ENCODE data around the gene TMEM59L.
"Not testable (repeated sequence)": the region's sequence is repeated elsewhere in the genome, so short reads cannot be mapped to it uniquely, and the experiment has no call there.

Gene TMEM59L

DNA sequence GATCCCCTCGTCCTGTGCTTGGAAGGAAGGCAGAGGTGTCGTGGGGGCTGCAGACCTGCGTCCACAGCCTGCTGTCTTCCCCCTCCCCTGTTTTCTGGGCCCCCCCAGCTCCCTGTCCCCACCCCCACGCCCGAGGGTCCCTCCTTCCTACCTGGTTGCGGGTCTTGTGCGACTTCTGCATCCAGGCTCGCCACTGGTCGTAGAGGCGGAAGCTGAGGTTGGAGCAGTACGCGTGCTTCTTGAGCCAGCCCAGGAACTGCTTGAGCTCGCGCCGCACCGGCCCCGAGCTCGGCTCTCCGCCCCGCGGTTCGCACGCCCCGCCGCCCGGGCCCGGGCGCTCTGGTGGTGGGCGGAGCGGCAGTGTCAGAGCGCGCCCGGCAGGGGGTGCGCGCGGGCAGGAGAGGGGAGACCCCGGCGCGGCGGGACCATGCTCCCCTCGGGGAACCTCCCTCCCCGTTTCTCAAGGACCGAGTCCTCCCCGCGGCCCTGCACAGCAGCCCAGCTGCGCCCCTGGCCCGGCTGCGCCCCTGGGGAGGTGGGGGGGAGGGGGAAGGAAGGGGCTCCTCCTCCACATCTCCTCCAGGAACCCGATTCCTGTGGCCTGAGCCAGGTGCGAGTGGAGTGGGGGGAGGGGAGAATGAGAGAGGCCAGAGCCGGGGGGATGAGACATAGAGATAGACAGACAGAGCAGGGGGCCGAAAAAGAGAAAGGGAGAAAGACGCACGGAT is 18.4 kb upstream of the TMEM59L start:
- DNase-seq (ENCODE audit: low read depth in 1 of 2, low spot score in 1 of 2): peak; percentile 39 to 67

DNA sequence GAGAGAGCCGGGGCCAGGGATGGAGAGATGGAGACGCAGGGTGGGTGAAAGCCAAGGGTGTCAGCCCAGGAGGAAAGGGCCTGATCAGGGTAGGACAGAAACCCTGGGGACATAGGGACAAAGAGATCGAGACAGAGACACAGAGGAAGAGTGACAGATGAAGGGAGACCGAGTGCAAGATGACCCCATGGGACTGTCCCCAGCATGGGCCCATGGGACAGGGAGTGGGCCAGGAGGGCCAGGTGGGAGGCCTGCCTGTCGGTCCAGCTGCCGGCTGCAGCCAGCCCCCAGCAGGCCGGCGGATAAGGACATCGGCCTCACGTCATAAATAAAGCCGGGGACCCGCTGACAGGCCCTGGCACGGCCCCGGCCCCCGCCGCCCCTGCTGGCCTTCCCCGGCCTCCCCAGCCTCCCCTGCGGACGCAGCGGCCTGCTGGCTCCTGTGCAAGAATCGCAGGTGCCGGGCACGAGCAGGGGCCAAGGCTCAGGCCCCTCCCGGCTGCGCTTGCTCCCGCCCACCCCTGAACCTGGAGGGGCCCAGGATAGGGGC is 17.8 kb upstream of the TMEM59L start:
- DNase-seq (ENCODE audit: low read depth in 1 of 2, low spot score in 1 of 2): no peak

DNA sequence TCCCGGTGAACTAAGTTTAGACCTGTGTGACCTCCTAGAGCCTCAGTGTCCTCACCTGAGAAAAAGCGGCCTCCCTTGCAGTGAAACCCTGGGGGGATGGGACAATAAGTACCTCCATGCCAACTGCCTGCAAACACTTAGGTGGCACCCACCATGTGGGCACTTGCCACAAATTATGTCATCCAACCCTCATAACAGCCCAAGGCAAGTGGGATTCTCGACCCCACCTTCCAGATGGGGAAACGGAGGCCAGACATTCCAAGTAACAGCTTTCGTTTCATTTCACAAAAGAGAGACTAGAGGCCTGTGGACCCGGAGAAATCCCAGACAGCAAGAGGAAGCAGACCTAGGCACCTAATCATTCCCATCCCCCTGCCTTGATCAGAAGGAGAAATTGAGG is 17.2 kb upstream of the TMEM59L start:
- DNase-seq (ENCODE audit: low read depth in 1 of 2, low spot score in 1 of 2): no peak

DNA sequence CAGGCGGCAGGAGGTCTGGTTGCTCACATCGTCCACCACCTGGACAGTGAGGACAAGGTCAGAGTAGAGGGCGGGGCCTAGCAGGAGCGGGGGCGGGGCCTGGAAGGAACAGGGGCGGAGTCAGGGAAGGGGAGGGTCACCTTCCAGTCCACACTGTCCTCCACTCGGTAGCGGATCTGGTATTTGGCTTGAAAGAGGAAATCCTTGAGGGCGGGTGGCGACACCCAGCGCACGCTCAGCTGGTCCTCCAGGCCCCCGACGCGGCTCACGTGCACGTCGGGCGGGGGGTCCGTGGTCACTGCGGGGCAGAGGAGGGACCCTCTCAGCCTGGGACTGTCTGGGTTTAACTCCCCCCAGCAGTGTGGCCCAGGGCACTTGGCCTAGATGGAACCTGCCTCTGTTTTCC is 15.9 kb upstream of the TMEM59L start:
- DNase-seq (ENCODE audit: low read depth in 1 of 2, low spot score in 1 of 2): no peak

DNA sequence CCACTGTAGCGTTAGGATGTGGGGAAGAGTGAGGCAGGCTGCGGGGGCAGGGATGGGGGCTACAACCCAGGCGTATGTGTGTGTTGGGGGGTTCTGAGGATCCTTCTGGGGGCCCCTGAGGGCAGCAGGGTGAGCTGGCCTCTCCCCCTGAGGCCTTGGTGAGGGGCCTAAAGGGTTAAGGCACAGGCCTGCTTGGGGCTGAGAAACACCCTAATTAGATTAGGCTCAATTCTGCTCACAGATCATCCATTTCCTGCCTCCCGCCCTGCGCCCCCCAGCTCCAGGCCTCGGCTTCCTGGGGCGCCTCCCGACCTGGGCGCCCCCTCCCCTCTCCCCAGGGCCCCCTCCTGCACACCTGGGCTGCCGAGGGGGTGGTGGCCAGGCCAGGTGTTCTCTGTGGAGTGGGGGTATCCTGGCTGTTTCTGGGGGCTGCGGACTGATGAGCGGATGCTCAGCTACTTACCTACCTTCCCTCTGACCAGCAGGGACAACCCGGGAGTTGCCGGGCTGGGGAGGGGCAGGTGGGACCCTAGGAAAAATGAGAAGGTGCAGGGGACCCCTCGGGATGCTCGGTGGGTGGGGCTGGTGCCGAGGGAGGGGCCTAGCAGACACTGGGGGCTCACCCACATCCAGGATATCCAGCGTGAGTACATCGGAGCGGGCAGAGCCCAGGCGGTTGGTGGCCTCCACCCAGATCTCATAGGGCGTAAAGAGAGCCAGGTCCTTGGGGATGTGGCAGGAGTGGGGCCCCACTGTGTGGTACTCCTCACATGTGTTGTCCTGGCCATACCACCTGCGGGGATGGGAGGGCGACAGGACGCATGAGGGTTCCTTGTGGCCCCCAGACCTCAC is 14.6 kb upstream of the TMEM59L start:
- no peak for DNase-seq (ENCODE audit: low read depth in 1 of 2, low spot score in 1 of 2)

- no peak for DNase-seq (ENCODE audit: low read depth in 1 of 2, low spot score in 1 of 2)
Measured at GRCh38 chr19:18599485-18599884, 13.2 kb upstream of the TMEM59L start.

DNA sequence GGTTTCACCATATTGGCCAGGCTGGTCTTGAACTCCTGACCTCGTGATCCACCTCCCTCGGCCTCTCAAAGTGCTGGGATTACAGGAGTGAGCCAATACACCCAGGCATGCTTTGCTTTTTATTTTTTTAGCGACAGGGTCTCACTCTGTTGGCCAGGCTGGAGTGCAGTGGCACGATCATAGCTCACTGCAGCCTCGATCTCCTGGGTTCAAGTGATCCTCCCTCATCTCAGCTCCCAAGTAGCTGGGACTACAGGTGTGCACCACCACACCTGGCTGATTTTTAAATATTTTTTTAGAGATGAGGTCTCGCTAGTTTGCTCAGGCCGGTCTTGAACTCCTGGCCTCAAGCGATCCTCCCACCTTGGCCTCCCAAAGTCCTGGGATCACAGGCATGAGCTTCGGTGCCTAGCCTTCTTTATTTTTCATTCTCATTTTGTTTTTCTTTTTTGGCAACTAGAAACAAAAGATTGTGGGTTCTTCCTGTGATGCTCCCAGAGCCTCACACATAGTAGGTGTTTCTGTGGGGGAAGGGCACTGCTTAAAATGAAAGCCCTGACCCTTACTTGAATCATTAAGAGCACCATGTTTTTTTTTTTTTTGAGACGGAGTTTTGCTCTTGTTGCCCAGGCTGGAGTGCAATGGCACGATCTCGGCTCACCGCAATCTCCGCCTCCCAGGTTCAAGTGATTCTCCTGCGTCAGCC is 11.8 kb upstream of the TMEM59L start:
- not testable (repeated sequence) for DNase-seq (ENCODE audit: low read depth in 1 of 2, low spot score in 1 of 2)

DNA sequence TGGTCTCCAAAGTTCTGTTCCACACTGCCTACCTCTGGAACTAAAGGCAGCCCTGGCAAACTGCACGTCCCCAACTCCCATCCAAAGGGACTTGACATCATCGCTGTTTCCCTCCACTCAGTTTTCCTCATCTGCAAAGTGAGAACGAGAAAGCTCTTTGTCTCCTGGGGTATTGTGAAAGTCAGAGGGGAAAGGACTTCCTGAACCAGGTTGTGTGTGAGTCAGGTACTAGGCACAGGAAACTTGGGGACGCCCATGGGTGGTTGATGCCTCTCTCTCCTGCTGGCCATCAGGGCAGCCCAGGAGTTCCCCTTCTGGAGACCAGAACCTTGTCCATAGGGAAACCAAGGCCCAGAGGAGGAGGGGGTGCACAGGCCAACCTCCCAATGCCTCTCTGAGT is 10.8 kb upstream of the TMEM59L start:
- no peak for DNase-seq (ENCODE audit: low read depth in 1 of 2, low spot score in 1 of 2)

DNA sequence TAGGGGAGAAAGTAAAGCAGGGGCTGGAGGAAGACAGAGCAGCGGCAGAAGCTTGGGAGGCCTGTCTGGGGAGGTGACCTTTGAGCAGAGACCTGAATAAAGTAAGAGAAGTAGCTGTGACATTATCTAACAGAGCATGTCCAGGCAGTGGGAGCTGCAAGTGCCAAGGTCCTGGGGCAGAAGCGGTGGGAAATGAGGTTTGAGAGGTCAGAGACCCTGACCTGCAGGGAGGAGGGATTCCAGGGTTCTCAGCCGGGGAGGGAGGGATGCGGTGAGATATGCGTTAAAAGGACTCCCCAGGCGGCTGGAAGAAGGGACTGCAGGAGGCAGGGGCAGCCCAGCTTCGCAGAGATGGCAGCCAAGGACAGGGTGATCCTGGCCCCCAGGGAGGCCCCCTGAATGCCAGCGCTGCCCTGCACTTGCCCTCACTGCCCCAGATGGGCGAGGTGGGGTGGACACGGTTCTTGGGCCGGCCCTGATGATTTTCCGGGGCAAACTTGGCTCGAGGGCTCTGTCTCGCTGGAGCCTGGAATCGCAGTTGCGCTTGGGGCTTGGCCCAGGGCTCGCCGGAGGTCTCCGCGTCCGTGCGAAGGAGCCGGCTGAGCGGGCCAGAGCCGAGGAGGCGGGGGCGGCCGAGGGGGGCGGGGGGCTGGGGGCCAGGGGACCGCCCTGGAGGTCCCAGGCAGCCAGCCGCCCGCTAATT is 9.3 kb upstream of the TMEM59L start:
- no peak for DNase-seq (ENCODE audit: low read depth in 1 of 2, low spot score in 1 of 2)

DNA sequence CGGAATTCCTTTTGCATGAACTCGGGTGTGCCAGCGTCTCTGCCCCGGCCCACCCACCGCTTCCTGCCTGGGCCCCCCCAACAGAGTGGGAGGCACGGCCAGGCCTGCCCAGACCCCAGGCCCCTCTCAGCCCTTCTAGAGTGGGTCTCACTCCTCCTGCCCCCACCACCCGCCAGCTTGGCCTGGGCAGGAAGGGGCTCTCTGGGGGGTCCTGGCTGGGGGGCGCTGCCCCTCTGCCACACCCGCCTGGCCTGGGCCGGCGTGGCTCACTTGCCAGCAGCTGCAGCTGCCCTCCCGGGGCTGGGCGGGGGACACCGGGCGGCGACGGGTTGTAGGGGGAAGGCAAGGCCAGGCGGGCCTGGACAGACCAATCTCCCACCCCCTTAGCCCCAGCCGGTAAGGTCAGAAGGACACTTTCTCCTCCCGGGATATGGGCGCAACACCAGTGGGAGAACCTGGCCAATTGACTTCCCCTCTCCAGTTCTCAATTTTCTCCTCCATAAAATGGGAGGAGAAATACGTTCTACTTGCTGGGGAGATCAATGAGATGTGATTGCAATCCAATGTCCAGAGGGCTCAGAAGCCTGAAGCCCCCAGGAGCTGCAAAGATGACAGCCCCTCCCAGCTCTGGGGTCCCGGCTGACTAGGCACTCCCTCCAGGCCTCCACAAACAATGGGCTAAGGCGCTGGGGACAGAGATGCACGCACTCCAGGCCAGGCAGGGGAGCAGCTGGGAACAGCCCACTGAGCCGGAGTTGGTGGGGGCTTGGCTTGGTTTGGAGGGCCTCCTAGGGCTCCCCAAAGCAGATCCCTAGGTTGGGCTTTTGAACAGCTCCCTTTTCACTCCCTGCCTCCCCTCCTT is 8.5 kb upstream of the TMEM59L start:
- DNase-seq (ENCODE audit: low read depth in 1 of 2, low spot score in 1 of 2): no peak

GRCh38 chr19:18604820-18605159 is 7.9 kb upstream of the TMEM59L start:
- DNase-seq (ENCODE audit: low read depth in 1 of 2, low spot score in 1 of 2): no peak

- no peak for DNase-seq (ENCODE audit: low read depth in 1 of 2, low spot score in 1 of 2)
Measured at GRCh38 chr19:18605196-18605545, 7.5 kb upstream of the TMEM59L start.

GRCh38 chr19:18605546-18606280 is 7.0 kb upstream of the TMEM59L start:
- DNase-seq (ENCODE audit: low read depth in 1 of 2, low spot score in 1 of 2): no peak

DNA sequence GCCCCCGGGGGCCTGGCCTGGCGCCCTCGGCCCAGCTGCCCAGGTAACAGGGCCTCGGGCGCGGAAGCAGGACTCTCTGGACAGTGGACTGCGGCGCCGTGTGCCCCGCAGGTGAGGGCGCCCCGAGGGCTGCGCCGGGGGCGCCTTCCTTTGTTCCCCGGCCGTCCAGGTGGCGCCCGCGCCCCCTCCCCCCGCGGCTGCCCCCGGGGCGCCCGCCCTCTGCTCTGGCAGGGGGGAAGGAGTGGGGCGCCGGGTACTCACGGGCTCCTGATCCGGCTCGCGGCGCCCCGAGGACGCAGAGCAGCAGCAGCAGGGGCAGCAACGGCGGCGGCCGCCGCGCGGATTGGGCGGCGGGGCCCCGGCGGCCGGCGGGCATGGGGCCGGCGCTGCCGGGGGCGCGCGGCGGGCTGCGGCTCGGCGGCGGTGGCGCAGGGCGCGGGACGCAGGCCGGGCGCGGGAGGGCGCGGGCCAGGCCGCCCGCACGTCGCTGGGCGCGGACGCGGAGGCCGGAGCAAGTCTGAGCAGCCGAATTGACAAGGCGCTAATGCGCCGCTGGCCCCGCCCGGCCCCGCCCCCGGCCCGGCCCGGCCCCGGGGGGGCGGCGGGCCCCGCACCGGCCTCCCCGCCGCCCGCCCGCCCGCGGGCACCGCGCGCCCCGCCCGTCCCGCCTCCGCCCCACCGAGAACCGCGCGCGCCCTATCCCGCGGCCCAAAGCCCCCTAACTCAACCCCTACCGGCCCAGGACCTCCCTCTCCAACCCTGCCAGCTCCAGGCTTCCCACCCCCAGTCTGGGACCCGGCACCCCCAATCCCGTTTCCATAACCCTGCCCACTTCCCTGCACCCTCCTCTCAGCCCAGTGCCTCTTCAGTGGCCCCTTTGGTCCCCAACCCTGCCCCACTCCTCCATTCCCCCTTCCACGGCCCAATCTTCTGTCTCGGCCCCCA is 6.1 kb upstream of the TMEM59L start, which contains the start of gene CRLF1:
Gene CRLF1, minus strand, starts transcription at position 519 of the 945 bp plus-strand sequence. Its CDS starts 143 bp downstream, at position 376.
- no peak for DNase-seq (ENCODE audit: low read depth in 1 of 2, low spot score in 1 of 2)

- no peak for DNase-seq (ENCODE audit: low read depth in 1 of 2, low spot score in 1 of 2)
Measured at GRCh38 chr19:18607226-18608101, 5.2 kb upstream of the TMEM59L start.

DNA sequence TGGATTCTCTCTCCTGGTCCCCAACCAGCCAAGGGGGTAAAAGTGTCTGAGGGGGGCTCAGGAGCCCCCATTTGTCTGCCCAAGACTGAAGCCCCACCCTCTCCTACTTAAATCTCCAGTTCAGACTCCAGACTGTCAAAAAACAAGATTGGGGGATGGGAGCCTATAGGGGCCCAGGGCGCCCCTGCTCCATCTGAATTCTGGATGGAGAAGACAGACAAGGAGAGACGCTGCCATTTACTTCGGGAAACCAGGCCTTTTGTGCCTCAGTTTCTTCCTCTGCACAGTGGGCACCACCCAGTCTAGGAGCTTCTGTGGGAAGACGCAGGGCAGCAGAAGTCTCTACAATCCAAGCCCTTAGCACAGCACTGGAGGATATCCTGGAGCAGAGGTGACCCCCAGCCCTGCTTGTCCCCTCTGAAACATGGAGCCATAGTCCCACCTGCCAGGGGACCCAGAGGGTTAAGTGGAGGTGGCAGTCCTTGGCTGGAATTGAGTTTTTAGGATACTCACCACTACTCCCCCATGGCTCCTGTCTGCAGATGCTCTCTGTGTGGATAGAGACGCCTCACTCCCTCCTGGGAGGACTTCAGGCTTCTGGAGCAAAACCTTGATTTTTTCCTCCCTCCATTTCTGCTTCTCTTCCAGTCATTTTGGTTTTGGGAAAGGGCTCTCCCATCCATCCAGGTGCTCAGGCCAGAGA is 4.4 kb upstream of the TMEM59L start:
- no peak for DNase-seq (ENCODE audit: low read depth in 1 of 2, low spot score in 1 of 2)
